A673 (cell line): ENCODE measurements around the gene SMAD5. TPM values are rescaled to one million over a fixed set of nuclear protein-coding genes. Genes with fewer than 3 reads are reported as not detected.

Source experiments
- BruUV-seq: library from RNA; stranded (reverse); fragments of 400-500 nt; replicated peaks from 2 replicates; lab custom pipeline; 2021; lab: Mats Ljungman, UMichigan
- CTCF ChIA-PET: fragments of 300-600 bp; sonication (Branson Sonifier 250); formaldehyde crosslinking; loops from one replicate; lab custom pipeline; 2022; ENCODE audit warnings: antibody characterized with exemption; lab: Charles Lee
- POLR2A ChIA-PET: fragments of 300-600 bp; sonication (Branson Sonifier 250); formaldehyde crosslinking; loops from one replicate; lab custom pipeline; 2022; ENCODE audit warnings: antibody characterized with exemption; ENCODE audit not compliant: low non-redundant PET; lab: Charles Lee
- DNase-seq: peaks from one replicate; pipeline ENCODE4 v3.0.0-alpha.2; 2015; ENCODE audit warnings: low spot score
- H3K27ac ChIP-seq: fragments of 200-600 bp; sonication (generic); 2 replicates; pipeline ENCODE4 v1.5.1; 2016; ENCODE audit warnings: mixed run types, low read depth, mild to moderate bottlenecking, mixed read lengths, antibody characterized with exemption, low read length; ENCODE audit not compliant: poor library complexity, severe bottlenecking
- H3K27me3 ChIP-seq: fragments of 200-600 bp; sonication (generic); replicated peaks from 2 replicates; pipeline ENCODE4 v1.6.1; 2017; ENCODE audit warnings: mixed run types, low read depth, mild to moderate bottlenecking, mixed read lengths, antibody characterized with exemption, low read length; ENCODE audit not compliant: insufficient read depth, poor library complexity
- H3K36me3 ChIP-seq: fragments of 200-600 bp; sonication (generic); 2 replicates; pipeline ENCODE4 v1.6.1; 2016; ENCODE audit warnings: mixed run types, mild to moderate bottlenecking, mixed read lengths, antibody characterized with exemption, low read length; ENCODE audit not compliant: insufficient read depth, poor library complexity, severe bottlenecking
- H3K4me1 ChIP-seq: fragments of 200-600 bp; sonication (generic); 2 replicates; pipeline ENCODE4 v1.6.1; 2017; ENCODE audit warnings: mixed run types, mild to moderate bottlenecking, mixed read lengths, antibody characterized with exemption, low read length; ENCODE audit not compliant: insufficient read depth, poor library complexity, severe bottlenecking
- H3K4me3 ChIP-seq: fragments of 200-600 bp; sonication (generic); 2 replicates; pipeline ENCODE4 v1.5.1; 2016; ENCODE audit warnings: low read depth, mixed run types, mild to moderate bottlenecking, mixed read lengths, low read length; ENCODE audit not compliant: poor library complexity, severe bottlenecking
- H3K9me3 ChIP-seq: fragments of 200-600 bp; sonication (generic); 2 replicates; pipeline ENCODE4 v1.6.1; 2016; ENCODE audit warnings: mixed run types, low read depth, mild to moderate bottlenecking, mixed read lengths, antibody characterized with exemption, low read length; ENCODE audit not compliant: poor library complexity, severe bottlenecking
- EZH2 ChIP-seq: fragments of 200-600 bp; sonication (generic); IDR thresholded peaks from 2 replicates; pipeline ENCODE4 v1.6.1; 2017; ENCODE audit warnings: borderline replicate concordance, low read depth, mild to moderate bottlenecking, mixed read lengths, antibody characterized with exemption, low read length; ENCODE audit not compliant: poor library complexity, severe bottlenecking
- intact Hi-C: fragments of 100-400 bp; cut with micrococcal nuclease; formaldehyde crosslinking; loops from one replicate; pipeline ENCODE4 v1.10.0; 2022; ENCODE audit not compliant: unreplicated experiment
- total RNA-seq: library from RNA; stranded (reverse); gene quantifications from 2 replicates; pipeline ENCODE4 v1.2.3, GENCODE V29; 2021
- TF ChIP-seq, protein P1 (sequence below): fragments of 300-800, 200-600 bp; sonication (generic); conservative IDR thresholded peaks from 2 replicates; pipeline ENCODE4 v1.5.1; 2017; ENCODE audit warnings: low read depth, mild to moderate bottlenecking, antibody characterized with exemption, low read length, moderate library complexity, mixed read lengths

The SMAD5 gene
- total RNA-seq, 1 experiment from 2014 or later = 72.0 TPM

DNA sequence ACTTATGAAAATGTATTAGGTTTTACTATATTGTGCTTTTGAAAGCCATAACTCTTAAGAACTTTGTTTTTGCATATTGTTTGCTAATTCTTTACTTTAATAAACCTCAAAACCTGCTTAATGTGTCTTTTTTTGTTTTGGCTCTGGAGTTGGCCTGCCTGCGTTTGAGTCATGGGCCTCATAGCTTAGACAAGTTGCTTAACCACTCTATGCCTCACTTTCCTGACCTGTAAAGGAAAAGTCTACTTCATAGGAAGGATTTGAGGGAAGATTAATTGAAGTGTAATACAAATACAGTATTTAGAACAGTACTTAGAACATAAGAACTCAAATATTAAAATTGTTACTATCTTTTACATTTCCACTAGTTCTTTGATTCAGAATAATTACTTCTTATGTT lies 50.0 kb downstream of the SMAD5 start:
- POLR2A ChIA-PET = no interaction called here
- H3K27me3 ChIP-seq = no peaks in the 10 kb centered on the region
- DNase-seq = no peak
- intact Hi-C loops = no loop called here
- TF ChIP-seq, protein P1, sequence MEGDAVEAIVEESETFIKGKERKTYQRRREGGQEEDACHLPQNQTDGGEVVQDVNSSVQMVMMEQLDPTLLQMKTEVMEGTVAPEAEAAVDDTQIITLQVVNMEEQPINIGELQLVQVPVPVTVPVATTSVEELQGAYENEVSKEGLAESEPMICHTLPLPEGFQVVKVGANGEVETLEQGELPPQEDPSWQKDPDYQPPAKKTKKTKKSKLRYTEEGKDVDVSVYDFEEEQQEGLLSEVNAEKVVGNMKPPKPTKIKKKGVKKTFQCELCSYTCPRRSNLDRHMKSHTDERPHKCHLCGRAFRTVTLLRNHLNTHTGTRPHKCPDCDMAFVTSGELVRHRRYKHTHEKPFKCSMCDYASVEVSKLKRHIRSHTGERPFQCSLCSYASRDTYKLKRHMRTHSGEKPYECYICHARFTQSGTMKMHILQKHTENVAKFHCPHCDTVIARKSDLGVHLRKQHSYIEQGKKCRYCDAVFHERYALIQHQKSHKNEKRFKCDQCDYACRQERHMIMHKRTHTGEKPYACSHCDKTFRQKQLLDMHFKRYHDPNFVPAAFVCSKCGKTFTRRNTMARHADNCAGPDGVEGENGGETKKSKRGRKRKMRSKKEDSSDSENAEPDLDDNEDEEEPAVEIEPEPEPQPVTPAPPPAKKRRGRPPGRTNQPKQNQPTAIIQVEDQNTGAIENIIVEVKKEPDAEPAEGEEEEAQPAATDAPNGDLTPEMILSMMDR = no peak
- no peak for TF ChIP-seq EZH2
- peaks cover 4% of the 10 kb centered on the region for H3K36me3 ChIP-seq
- no peaks in the 10 kb centered on the region for H3K9me3 ChIP-seq
- no peaks in the 10 kb centered on the region for H3K4me1 ChIP-seq
- CTCF ChIA-PET = no interaction called here
- H3K27ac ChIP-seq = no peak overlapping the region
- no peak overlapping the region for H3K4me3 ChIP-seq
- BruUV-seq = no TSS peak

- H3K9me3 ChIP-seq = no peaks in the 10 kb centered on the region
- H3K36me3 ChIP-seq = no peaks in the 10 kb centered on the region
- peaks cover 17% of the 10 kb centered on the region for H3K27me3 ChIP-seq
- H3K4me3 ChIP-seq = no peak overlapping the region
- no peaks in the 10 kb centered on the region for H3K4me1 ChIP-seq
- no peak for TF ChIP-seq EZH2
- TF ChIP-seq, protein P1 = no peak
- no TSS peak for BruUV-seq
- ChIA-PET POLR2A (no interaction called here), CTCF (no interaction called here)
- H3K27ac ChIP-seq = no peak overlapping the region
- DNase-seq = no peak
- intact Hi-C loops = no loop called here
These were observed 53.5 kb downstream of the SMAD5 start for GRCh38 chr5:136185974-136186665.

GRCh38 chr5:136186796-136187195 lies 54.2 kb downstream of the SMAD5 start:
- BruUV-seq = no TSS peak

DNA sequence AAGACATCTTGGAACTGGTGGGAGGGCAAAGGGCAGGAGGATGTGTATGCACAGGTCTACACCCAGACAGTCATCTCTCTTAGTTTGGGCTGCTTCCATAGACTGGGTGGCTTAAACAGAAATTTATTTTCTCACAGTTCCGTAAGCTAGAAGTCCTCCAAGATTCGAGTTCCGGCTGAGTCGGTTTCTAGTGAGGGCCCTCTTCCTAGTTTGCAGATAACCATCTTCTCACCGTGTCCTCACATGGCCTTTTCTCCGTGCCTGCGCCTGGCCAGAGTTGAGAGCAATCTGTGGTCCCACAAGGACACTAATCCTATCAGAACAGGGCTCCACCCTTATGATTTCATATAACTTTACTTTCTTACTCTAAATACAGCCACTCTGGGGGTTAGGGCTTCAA lies 56.2 kb downstream of the SMAD5 start:
- no peaks in the 10 kb centered on the region for H3K36me3 ChIP-seq
- CTCF ChIA-PET = no interaction called here
- no peak overlapping the region for H3K4me3 ChIP-seq
- BruUV-seq = no TSS peak
- H3K27me3 ChIP-seq = peaks cover 45% of the 10 kb centered on the region
- POLR2A ChIA-PET = no interaction called here
- H3K27ac ChIP-seq = no peak overlapping the region
- intact Hi-C loops = no loop called here
- H3K4me1 ChIP-seq = no peaks in the 10 kb centered on the region
- DNase-seq = no peak
- H3K9me3 ChIP-seq = no peaks in the 10 kb centered on the region
- TF ChIP-seq EZH2 = no peak
- TF ChIP-seq, protein P1 = no peak

More at GRCh38 chr5:136186796-136187195, 54.2 kb downstream of the SMAD5 start:
- ChIA-PET CTCF (no interaction called here), POLR2A (no interaction called here)
- no peak overlapping the region for H3K4me3 ChIP-seq
- H3K9me3 ChIP-seq = no peaks in the 10 kb centered on the region
- no peak for DNase-seq
- no peak overlapping the region for H3K27ac ChIP-seq
- H3K36me3 ChIP-seq = no peaks in the 10 kb centered on the region
- intact Hi-C loops = no loop called here
- peaks cover 24% of the 10 kb centered on the region for H3K27me3 ChIP-seq
- no peak for TF ChIP-seq EZH2
- no peaks in the 10 kb centered on the region for H3K4me1 ChIP-seq
